Measurements from ENCODE around the gene MEX3C. TPM values are rescaled to one million over a fixed set of nuclear protein-coding genes. Genes with fewer than 3 reads are reported as not detected.

MEX3C gene
- total and polyA plus RNA-seq, 2 donors (not counting 1 experiment from before 2014, with no cell fraction given) = 39.8 to 41.8 TPM

- H4K20me1 ChIP-seq (ENCODE audit: control insufficient read depth, extremely low read depth, insufficient read depth, low read length) = no peaks in the 10 kb centered on the region
- TF ChIP-seq EZH2 (IDR thresholded peaks at IDR 0.05; ENCODE audit: low read length, missing control alignments) = no peak
- TF ChIP-seq, protein P1, sequence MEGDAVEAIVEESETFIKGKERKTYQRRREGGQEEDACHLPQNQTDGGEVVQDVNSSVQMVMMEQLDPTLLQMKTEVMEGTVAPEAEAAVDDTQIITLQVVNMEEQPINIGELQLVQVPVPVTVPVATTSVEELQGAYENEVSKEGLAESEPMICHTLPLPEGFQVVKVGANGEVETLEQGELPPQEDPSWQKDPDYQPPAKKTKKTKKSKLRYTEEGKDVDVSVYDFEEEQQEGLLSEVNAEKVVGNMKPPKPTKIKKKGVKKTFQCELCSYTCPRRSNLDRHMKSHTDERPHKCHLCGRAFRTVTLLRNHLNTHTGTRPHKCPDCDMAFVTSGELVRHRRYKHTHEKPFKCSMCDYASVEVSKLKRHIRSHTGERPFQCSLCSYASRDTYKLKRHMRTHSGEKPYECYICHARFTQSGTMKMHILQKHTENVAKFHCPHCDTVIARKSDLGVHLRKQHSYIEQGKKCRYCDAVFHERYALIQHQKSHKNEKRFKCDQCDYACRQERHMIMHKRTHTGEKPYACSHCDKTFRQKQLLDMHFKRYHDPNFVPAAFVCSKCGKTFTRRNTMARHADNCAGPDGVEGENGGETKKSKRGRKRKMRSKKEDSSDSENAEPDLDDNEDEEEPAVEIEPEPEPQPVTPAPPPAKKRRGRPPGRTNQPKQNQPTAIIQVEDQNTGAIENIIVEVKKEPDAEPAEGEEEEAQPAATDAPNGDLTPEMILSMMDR (conservative IDR thresholded peaks at IDR 0.05 in 1 of 2, IDR thresholded peaks at IDR 0.05 in 1 of 2; ENCODE audit: low read depth in 1 of 2, low read length in 2 of 2) = no peak
- H3K4me1 ChIP-seq (ENCODE audit: control insufficient read depth, extremely low read depth, insufficient read depth, low read length) = no peaks in the 10 kb centered on the region
- H3K9me3 ChIP-seq (ENCODE audit: control insufficient read depth, insufficient read depth, low read depth, low read length) = no peaks in the 10 kb centered on the region
- no peaks in the 10 kb centered on the region for H3K27me3 ChIP-seq (ENCODE audit: control insufficient read depth, insufficient read depth, low read length)
- no peak overlapping the region for H3K9ac ChIP-seq (ENCODE audit: insufficient read depth, low read length)
- no peak overlapping the region for H2AFZ ChIP-seq (ENCODE audit: low read length)
- no peaks in the 10 kb centered on the region for H3K79me2 ChIP-seq (ENCODE audit: control insufficient read depth, insufficient read depth, low read length)
- no peak overlapping the region for H3K4me3 ChIP-seq (replicated peaks in 1 of 4; ENCODE audit: control extremely low read depth in 1 of 4, insufficient read depth in 1 of 4, low read depth in 3 of 4, low read length in 4 of 4)
- H3K27ac ChIP-seq (ENCODE audit: insufficient read depth, low read length) = no peak overlapping the region
- DNase-seq (ENCODE audit: low read depth in 2 of 2) = no peak
- no peaks in the 10 kb centered on the region for H3K36me3 ChIP-seq (ENCODE audit: control insufficient read depth, insufficient read depth, low read length)
- H3K4me2 ChIP-seq (ENCODE audit: extremely low read depth, insufficient read depth, low read length) = no peak overlapping the region
These were observed 46.3 kb downstream of the MEX3C start for GRCh38 chr18:51151185-51151567.

GRCh38 chr18:51150113-51150700 lies 47.3 kb downstream of the MEX3C start:
- Histone ChIP-seq H3K27me3 (ENCODE audit: control insufficient read depth, insufficient read depth, low read length) (no peaks in the 10 kb centered on the region), H3K27ac (ENCODE audit: insufficient read depth, low read length) (no peak overlapping the region), H2AFZ (ENCODE audit: low read length) (no peak overlapping the region), H3K79me2 (ENCODE audit: control insufficient read depth, insufficient read depth, low read length) (no peaks in the 10 kb centered on the region), H4K20me1 (ENCODE audit: control insufficient read depth, extremely low read depth, insufficient read depth, low read length) (no peaks in the 10 kb centered on the region), H3K9me3 (ENCODE audit: control insufficient read depth, insufficient read depth, low read depth, low read length) (no peaks in the 10 kb centered on the region), H3K4me1 (ENCODE audit: control insufficient read depth, extremely low read depth, insufficient read depth, low read length) (no peaks in the 10 kb centered on the region), H3K9ac (ENCODE audit: insufficient read depth, low read length) (no peak overlapping the region), H3K4me3 (replicated peaks in 1 of 4; ENCODE audit: control extremely low read depth in 1 of 4, insufficient read depth in 1 of 4, low read depth in 3 of 4, low read length in 4 of 4) (no peak overlapping the region), H3K4me2 (ENCODE audit: extremely low read depth, insufficient read depth, low read length) (no peak overlapping the region), H3K36me3 (ENCODE audit: control insufficient read depth, insufficient read depth, low read length) (no peaks in the 10 kb centered on the region)
- DNase-seq (ENCODE audit: low read depth in 2 of 2) = peak; percentile 2 to 68
- TF ChIP-seq EZH2 (IDR thresholded peaks at IDR 0.05; ENCODE audit: low read length, missing control alignments) = no peak
- TF ChIP-seq, protein P1 (conservative IDR thresholded peaks at IDR 0.05 in 1 of 2, IDR thresholded peaks at IDR 0.05 in 1 of 2; ENCODE audit: low read depth in 1 of 2, low read length in 2 of 2) = no peak

DNA sequence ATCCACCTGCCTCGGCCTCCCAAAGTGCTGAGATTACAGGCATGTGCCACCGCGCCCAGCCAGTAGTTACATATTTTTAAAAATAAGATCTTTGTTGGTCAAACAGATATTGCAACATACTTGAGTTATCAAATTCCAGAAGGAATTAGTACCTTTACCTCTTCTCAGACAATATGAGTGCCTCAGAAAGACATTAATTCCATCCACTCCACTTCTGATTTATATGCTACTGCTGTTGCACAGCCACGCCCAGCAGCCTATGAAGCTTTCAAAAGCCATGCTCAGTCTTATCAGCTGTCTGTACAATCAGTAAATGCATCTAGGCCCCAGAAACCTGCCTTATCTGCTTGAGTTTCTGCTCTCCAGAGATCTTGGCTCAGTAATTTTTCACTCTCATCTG lies 47.8 kb downstream of the MEX3C start:
- no peak overlapping the region for H2AFZ ChIP-seq (ENCODE audit: low read length)
- no peak for DNase-seq (ENCODE audit: low read depth in 2 of 2)

More for the DNA sequence above, 47.8 kb downstream of the MEX3C start:
- Histone ChIP-seq H3K4me3 (replicated peaks in 1 of 4; ENCODE audit: control extremely low read depth in 1 of 4, insufficient read depth in 1 of 4, low read depth in 3 of 4, low read length in 4 of 4) (no peak overlapping the region), H3K27ac (ENCODE audit: insufficient read depth, low read length) (no peak overlapping the region), H3K79me2 (ENCODE audit: control insufficient read depth, insufficient read depth, low read length) (no peaks in the 10 kb centered on the region), H3K36me3 (ENCODE audit: control insufficient read depth, insufficient read depth, low read length) (no peaks in the 10 kb centered on the region), H4K20me1 (ENCODE audit: control insufficient read depth, extremely low read depth, insufficient read depth, low read length) (no peaks in the 10 kb centered on the region), H3K4me2 (ENCODE audit: extremely low read depth, insufficient read depth, low read length) (no peak overlapping the region), H3K9me3 (ENCODE audit: control insufficient read depth, insufficient read depth, low read depth, low read length) (no peaks in the 10 kb centered on the region), H3K9ac (ENCODE audit: insufficient read depth, low read length) (no peak overlapping the region), H3K4me1 (ENCODE audit: control insufficient read depth, extremely low read depth, insufficient read depth, low read length) (no peaks in the 10 kb centered on the region), H3K27me3 (ENCODE audit: control insufficient read depth, insufficient read depth, low read length) (no peaks in the 10 kb centered on the region)
- TF ChIP-seq EZH2 (IDR thresholded peaks at IDR 0.05; ENCODE audit: low read length, missing control alignments) = no peak
- TF ChIP-seq, protein P1 (conservative IDR thresholded peaks at IDR 0.05 in 1 of 2, IDR thresholded peaks at IDR 0.05 in 1 of 2; ENCODE audit: low read depth in 1 of 2, low read length in 2 of 2) = no peak
